Measurements from ENCODE around the gene BCAT1. TPM values are rescaled to one million over a fixed set of nuclear protein-coding genes. Genes with fewer than 3 reads are reported as not detected.

Gene BCAT1
- total and polyA plus RNA-seq, 2 of the 8 experiments (the other 6 are each of a cell fraction or from before 2014, with no cell fraction given) = 19.7 to 263 TPM

DNA sequence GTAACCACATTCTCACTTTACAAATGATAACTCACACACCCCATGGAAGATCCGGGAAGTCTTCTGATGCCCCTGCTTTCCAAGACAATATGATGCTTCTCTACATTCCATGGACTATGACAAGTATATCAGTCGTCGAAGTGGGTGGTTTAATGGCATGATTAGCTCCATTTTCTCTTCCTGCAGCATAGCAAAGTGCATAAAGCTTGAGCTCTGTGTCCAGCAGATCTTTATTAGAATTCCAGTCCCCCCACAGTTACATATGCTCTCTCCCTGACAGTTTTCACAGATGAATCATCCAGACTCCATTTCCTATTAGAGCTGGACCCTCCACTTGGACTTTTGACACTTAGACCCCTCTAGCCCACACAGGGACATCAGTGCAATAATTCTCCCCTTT lies 174.9 kb downstream of the BCAT1 start:
- Histone ChIP-seq H2BK15ac (ENCODE audit: low read length) (no peak overlapping the region), H3K56ac (replicated peaks; ENCODE audit: insufficient read length, low read depth, low read length) (no peak overlapping the region), H2BK12ac (ENCODE audit: low read depth, low read length) (no peak overlapping the region), H3K4me2 (ENCODE audit: insufficient read depth in 1 of 2, low read depth in 2 of 2, low read length in 2 of 2) (no peak overlapping the region), H3K18ac (ENCODE audit: extremely low read depth, low read length) (no peak overlapping the region), H2AFZ (ENCODE audit: low read length) (no peak overlapping the region), H3K36me3 (ENCODE audit: control insufficient read depth in 2 of 4, insufficient read depth in 4 of 4, low read length in 3 of 4) (no peaks in the 10 kb centered on the region), H3K79me1 (ENCODE audit: low read depth, low read length) (no peaks in the 10 kb centered on the region), H3K9ac (replicated peaks in 1 of 4; ENCODE audit: extremely low read depth in 1 of 4, low read depth in 3 of 4, low read length in 3 of 4) (no peak overlapping the region), H3K4me3 (ENCODE audit: extremely low read depth in 1 of 4, insufficient read depth in 2 of 4, low read depth in 3 of 4, low read length in 4 of 4) (no peak overlapping the region), H3K14ac (ENCODE audit: insufficient read length) (no peak overlapping the region), H2AK5ac (ENCODE audit: low read depth, low read length) (no peak overlapping the region), H3K23ac (ENCODE audit: insufficient read length) (no peak overlapping the region), H3K79me2 (ENCODE audit: control insufficient read depth in 1 of 2, insufficient read depth in 2 of 2, low read length in 2 of 2) (no peaks in the 10 kb centered on the region), H3K4me1 (replicated peaks in 1 of 4; ENCODE audit: control insufficient read depth in 3 of 4, insufficient read depth in 4 of 4, low read length in 3 of 4) (no peaks in the 10 kb centered on the region), H4K8ac (ENCODE audit: extremely low read depth, insufficient read depth, low read length) (no peak overlapping the region), H3K27ac (ENCODE audit: low read depth, low read length) (no peak overlapping the region), H2BK5ac (ENCODE audit: low read depth, low read length) (no peak overlapping the region), H2BK20ac (ENCODE audit: low read length) (no peak overlapping the region), H3K23me2 (ENCODE audit: low read depth, low read length) (no peaks in the 10 kb centered on the region), H2BK120ac (replicated peaks; ENCODE audit: low read depth, low read length) (no peak overlapping the region), H3K9me3 (ENCODE audit: insufficient read depth in 2 of 2, low read depth in 1 of 2, low read length in 1 of 2) (no peaks in the 10 kb centered on the region), H4K20me1 (replicated peaks in 1 of 2; ENCODE audit: control insufficient read depth in 1 of 2, insufficient read depth in 2 of 2, low read length in 2 of 2) (no peaks in the 10 kb centered on the region), H4K91ac (replicated peaks; ENCODE audit: insufficient read length, low read length) (no peak overlapping the region), H3K4ac (replicated peaks; ENCODE audit: insufficient read length, low read depth, low read length) (no peak overlapping the region), H4K5ac (ENCODE audit: insufficient read length, low read depth, low read length) (no peak overlapping the region), H3K27me3 (replicated peaks in 1 of 4; ENCODE audit: control insufficient read depth in 3 of 4, extremely low read depth in 1 of 4, insufficient read depth in 3 of 4, low read length in 3 of 4) (no peaks in the 10 kb centered on the region)
- ChIA-PET CTCF (ENCODE audit: partially characterized antibody) (no interaction called here), POLR2A (ENCODE audit: partially characterized antibody) (no interaction called here)
- TF ChIP-seq RXRA (IDR thresholded peaks at IDR 0.05; ENCODE audit: insufficient read depth, low read depth, low read length) = no peak
- TF ChIP-seq USF2 (IDR thresholded peaks at IDR 0.05; ENCODE audit: low read length) = no peak
- TF ChIP-seq ZNF274 (IDR thresholded peaks at IDR 0.05; ENCODE audit: borderline replicate concordance, extremely low read depth, low read length) = no peak
- no peak for TF ChIP-seq BACH1 (IDR thresholded peaks at IDR 0.05; ENCODE audit: low read length)
- FAIRE-seq (no peak), DNase-seq (ENCODE audit: low read depth in 1 of 2, low spot score in 2 of 2) (no peak)
- 77% methylated on average over 3 of the region's 3 CpGs; no CpG with 5 or more reads in 1 of the 2 experiments for WGBS, 2 experiments (ENCODE audit: extremely low coverage in 1 of 2, insufficient coverage in 1 of 2, insufficient read length in 1 of 2, insufficient replicate concordance in 2 of 2, low coverage in 1 of 2, low lambda C conversion rate in 2 of 2, missing lambda C conversion rate in 1 of 2)

Measured in H1 (cell line).